Erythroblast (primary cell): ENCODE measurements around the gene FBXL5.

Experiments
- DNase-seq, 2 experiments: peaks; one replicate each; lab custom pipeline; 2025; lab: John Stamatoyannopoulos, UW
- GATA1 ChIP-seq: IDR thresholded peaks from 2 replicates; pipeline ENCODE4 v1.6.1; 2011; ENCODE audit warnings: low read depth, mild to moderate bottlenecking, control low read depth, low read length, moderate library complexity
- POLR2A ChIP-seq: IDR thresholded peaks from 2 replicates; pipeline ENCODE4 v1.6.1; 2011; ENCODE audit warnings: mild to moderate bottlenecking, low read length

The FBXL5 gene

DNA sequence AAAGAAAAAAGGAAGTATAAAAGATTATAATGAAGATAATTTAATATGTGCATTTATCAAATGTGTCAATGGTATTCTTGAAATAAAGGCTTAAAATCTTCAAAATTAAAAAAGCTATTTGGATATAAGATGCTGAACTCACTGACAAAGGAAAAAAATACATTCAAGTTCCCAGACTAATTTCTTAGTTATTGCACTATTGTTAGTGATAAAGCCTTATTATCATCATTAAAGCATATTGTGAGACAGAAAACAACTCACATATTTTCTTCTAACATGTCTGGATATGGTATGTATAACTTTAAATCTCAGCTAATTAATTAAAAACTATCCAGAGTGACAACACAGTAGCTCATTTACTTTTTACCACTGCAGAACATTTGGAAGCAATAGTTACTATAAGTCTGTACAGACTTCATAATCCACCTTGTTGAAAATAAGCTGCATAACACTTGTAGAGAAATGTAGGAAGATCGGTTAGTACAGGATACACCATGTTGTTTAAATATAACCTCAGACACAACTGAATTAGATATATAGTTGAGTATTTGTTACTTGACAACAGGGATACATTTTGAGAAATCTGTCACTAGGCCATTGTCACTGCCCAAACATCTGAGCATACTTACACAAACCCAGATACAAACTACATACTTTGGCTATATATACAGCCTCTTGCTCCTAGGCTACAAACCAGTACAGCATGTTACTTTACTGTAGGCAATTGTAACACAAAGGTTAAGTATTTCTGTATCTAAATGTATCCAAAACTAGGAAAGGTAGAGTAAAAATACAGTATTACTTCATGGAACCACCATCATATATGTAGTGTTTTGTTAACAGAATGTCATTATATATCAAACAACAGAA, 13.6 kb upstream of the FBXL5 start:
- no peak for TF ChIP-seq GATA1
- no peak for TF ChIP-seq POLR2A
- DNase-seq: no peak

DNA sequence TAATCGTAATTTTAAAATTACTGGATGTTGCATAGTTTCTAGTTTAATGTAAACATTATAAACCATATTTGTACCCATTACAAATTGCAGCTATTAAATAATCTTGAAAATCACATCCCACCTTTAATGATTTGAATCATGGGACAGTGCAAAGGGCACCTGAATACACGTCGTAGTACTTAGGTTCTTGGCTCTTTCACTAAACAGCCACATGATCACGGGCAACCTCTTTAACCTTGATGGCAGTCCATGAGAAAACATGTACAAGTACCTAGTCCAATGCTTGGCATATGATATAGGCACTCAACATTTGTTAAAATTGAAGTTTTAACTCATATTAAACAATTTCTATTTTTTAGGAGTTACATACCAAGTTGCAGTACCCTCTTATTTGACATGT, 11.8 kb upstream of the FBXL5 start:
- TF ChIP-seq POLR2A (no peak), GATA1 (no peak)
- no peak for DNase-seq

DNA sequence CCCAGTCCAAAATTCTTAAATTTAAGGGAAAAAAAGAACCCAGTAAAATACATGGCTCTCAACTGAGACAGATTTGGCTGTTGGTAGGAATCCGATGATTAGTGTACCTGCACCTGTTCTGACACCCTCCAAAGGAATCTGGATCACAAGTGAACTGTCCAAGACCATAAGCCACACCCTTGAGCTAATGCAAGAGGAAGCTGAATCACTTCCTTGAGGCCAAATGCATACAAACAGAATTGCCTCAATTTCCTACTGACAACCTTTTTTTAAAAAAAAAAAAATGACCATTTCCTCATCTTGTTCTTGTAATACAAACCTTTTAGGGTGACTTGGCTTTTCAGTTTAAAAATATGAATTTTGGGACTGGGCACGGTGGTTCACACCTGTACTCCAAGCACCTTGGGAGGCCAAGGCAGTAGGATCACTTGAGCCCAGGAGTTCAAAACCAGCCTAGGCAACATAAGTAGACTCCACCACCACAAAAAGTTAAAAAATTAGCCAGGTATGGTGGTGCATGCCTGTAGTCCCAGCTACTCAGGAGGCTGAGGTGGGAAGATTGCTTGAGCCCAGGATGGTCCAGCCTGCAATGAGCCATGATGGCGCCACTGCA, 10.7 kb upstream of the FBXL5 start:
- DNase-seq: no peak
- no peak for TF ChIP-seq GATA1
- TF ChIP-seq POLR2A: no peak

DNA sequence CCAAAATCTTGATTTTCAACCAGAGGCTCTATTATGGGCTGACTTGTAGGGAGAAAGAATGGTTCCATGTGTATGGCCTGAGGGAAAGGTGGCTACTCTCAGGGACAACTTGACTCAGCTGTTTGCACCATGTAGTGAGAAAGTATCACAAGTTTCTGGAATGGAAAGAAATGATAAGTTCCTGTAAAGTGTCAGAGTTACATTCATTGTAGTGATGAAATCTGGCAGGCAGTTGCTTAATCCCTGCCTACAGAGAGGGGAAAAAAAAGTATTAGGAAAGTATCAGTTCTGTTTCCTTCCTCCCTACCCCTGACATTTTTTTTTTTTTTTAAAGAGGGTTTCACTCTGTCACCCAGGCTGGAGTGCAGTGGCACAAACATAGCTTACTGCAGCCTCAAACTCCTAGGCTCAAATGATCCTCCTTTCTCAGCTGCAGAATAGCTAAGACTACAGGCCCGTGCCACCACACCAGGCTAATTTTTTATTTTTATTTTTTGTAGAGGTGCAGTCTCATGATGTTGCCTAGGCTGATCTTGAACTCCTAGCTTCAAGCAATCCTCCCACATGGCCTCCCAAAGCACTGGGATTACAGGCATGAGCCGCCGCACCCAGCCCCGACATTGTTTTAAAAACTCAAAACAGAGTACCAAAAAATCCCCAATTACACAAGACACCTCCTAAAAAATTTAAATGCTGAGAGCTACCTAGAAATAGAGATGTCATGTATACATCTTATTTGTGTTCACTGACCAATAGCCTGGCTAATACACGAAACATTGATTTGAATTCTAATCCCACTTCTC, 4.8 kb upstream of the FBXL5 start:
- DNase-seq: no peak
- TF ChIP-seq POLR2A (no peak), GATA1 (no peak)

DNA sequence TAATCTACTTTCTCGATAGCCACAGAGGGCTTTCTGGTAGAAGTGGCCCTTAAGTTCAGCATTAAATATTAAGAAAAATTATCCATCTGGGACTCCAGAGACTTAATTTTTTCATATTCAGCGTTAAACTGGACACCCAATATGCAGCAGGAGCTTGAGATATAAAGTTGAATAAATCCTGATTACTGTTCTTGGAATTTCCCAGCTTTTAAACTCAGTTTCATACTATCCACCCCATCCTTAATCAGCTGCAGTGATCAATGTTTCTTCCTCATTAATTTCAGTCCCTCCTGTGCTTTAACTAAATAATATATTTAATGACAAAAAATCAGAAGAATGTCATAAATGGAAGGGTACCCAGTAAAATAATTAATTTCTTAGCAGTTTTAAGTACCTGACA, 3.6 kb upstream of the FBXL5 start:
- DNase-seq: no peak
- TF ChIP-seq POLR2A: no peak

DNA sequence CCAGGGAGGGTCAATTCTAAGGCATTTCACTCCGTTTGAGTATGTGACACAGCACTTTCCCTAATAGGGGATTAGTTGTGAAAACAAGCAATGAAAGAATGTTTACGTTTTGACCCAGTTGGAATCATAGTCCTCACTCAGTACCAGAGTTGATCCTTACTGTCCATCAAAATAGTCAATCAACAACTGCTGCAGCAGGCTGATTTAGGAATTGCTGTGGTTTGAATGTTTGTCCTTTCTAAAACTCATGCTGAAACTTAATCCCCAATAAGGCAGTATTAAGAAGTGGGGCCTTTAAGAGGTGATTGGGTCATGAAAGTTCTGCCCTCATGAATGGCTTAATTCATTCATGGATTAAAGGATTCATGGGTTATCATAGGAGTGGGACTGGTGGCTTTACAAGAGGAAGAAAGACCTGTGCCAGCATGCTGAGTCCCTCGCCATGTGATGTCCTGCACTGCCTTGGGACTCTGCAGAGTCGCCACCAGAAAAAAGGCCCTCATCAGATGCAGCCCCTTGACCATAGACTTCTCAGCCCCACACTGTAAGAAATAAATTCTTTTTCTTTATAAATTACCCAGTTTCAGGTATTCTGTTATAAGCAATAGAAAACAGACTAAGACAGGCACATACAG, 3.1 kb upstream of the FBXL5 start:
- TF ChIP-seq POLR2A: no peak
- no peak for TF ChIP-seq GATA1
- no peak for DNase-seq

DNA sequence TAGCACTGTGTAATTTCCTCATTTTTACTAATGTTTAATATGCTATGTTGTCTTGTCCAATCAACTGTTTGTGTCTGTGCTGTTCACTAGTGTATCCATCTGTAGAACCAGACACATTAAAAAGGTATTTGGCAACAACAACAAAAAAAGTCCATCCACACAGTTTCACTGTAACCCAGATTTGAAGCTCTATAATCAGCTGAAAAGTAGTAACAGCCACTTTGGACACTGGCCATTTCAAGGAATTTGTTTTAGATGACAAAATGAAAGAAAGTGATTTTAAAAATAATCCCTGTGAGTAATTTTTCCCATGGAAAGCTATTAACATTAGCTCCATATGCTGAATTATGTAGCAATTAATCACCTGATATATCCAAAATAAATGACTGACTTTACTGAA, 2.2 kb upstream of the FBXL5 start:
- TF ChIP-seq POLR2A (no peak), GATA1 (no peak)
- DNase-seq: no peak

DNA sequence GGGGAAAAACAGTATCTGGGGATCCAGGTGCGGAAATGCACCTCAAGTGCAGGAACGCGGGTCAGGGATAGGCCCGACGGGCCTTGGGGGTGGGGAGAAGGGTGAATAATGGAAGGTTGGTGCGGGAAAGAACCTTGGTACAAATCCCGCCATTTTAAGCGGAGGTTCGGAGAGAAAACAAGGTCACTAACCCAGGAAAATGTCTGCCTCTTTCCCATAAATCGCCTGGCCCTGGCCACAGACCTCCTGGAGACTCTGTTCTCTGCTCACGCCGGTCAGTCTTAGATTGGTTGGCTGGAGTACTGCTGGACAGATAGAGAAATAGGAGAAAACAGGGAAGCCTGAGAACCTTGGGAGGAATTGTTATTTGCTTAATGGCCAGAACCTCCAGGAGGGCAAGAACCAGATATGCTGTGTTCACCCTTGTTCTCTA, 897 bp upstream of the FBXL5 start:
- TF ChIP-seq GATA1: no peak
- TF ChIP-seq POLR2A: no peak
- no peak for DNase-seq

DNA sequence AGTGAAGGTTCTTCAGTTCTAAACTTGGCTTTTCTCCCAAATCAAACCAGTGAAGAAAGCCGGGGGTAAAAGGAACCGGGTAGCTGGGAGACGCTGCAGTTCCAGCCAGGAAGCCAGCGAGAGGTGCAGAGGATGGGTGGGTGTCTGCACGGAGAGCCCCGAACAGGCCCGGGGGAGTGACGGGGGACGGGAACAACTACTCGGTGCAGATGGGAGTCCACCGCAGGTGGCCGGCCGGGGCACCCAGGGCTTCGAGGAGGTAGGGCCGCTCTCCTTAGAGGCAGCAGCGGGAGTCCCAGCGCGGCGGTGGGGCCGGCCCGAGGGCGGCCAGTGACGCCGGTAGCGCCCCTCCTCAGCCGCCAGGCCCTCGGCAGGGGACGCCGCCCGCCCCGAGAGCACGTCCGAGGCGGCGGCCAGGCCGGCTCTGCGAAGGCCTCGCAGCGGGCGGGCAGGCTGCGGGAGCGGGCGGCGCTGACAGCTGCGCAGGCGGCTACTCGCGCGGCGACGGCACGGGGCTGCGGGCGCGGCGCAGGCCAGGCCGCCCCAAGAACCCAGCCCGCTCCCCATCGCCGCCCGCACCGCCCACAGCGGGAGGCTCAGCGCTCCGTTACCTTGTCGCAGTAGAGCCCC, 449 bp downstream of the FBXL5 start:
- TF ChIP-seq POLR2A (no peak), GATA1 (no peak)
- DNase-seq: no peak

DNA sequence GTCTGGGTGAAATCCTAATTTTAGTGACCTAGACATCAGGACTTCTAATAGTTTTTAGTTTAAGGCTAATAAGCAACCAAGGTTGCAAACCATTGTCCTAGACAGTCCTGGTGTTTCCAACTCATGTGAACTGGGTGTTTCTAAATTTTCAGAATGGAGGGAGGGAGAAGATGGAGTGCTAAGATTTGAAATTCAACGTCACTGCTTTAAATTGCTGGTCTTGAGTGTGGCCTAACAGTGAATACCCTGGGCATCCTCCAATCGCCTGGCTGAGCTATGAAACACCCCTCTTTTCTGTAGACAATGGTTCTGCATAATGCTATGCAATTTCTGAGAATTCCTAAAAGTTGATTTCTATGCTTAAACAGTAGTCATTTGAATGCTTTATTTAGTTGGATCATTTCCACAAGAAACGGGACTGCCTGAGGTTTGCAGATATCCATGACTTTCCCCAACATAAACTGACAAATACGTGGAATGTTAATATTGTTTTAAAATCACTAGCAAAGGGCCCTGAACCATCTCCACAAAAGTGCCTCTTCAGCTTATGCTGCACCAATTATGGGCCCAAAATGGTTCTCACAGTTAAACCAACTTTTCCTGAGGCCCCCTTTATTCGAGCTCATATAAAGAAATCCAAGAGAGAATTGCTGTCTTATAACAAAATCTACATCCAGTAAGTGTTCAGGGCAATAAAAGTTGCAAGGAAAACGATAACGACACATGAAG, 1.1 kb downstream of the FBXL5 start:
- peak; percentile 80 to 88 for DNase-seq
- TF ChIP-seq POLR2A: peak; percentile 62
- peak; percentile 35 for TF ChIP-seq GATA1

DNA sequence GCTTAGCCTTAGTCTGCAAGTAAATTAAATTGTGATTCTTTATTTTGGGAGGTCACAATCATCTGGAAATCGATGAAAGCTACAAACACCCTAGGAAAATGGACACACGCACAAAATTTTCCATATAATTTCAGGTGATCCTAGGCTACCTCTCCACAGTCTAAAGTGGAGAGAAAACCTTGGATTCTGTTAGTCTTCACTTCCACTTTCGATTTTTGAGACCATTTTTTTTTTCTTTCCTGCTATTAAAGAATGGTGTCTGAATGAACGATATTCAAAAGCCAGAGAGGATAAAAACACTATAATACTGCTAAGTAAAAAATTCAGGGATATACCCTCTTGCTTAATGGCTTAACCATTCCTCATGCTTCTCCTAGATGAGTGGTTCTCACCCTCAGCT, 1.7 kb downstream of the FBXL5 start:
- TF ChIP-seq GATA1: no peak
- no peak for TF ChIP-seq POLR2A
- peak; percentile 29 to 53 for DNase-seq

DNA sequence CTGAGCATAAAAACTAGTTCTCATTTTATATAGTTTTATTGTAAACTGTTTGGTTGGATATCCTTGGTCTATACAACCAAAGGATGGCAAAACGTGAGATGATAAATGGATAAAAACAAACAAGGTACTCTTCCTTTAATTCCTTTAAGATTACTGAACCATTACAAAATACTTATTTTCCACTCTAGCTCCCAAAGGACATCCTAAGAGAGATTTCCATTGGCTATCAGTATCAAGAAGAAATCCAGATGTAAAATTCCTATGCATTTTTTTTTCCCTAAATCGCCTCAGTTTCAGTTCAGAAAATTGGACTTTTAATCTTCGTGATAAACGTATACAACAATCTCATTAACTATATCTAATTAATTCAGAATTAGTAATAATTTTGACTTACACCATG, 2.3 kb downstream of the FBXL5 start:
- no peak for DNase-seq
- TF ChIP-seq GATA1 (no peak), POLR2A (no peak)

DNA sequence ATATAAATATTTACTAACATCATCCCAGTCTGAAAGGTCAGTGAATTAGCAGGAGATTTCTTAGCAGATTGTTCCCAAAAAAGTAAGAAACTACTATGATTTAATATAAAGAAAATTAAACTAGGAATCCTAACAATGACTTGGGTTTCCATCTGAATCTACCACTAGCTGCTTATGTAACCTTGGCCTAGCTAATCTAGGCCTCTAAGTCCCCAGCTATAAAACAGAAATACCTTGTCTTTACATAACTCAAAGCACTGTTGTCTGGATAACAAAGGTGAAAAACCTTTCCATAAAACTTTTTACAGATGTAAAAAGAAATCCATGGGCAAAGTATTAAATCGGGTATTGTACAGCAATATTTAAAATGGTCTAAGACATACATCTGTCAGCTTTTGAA, 3.0 kb downstream of the FBXL5 start:
- DNase-seq: no peak
- TF ChIP-seq GATA1 (no peak), POLR2A (no peak)
